ENCODE measurements around the gene TRAF4.
A peak's percentile ranks its signal among the peaks of the same experiment; 100 is the strongest.
"Not testable (repeated sequence)": the region's sequence is repeated elsewhere in the genome, so short reads cannot be mapped to it uniquely, and the experiment has no call there.

Gene TRAF4

GRCh38 chr17:28763137-28763799 lies 19.5 kb downstream of the TRAF4 start:
- no peak for TF ChIP-seq CTCF (conservative IDR thresholded peaks at IDR 0.05; ENCODE audit: low read depth, low read length)
- DNase-seq (ENCODE audit: low read depth), result no peak
- no peak overlapping the region for H3K4me3 ChIP-seq (ENCODE audit: low read depth, low read length)

- peak; percentile 83 for DNase-seq (ENCODE audit: low read depth)
- H3K4me3 ChIP-seq (ENCODE audit: low read depth, low read length), result no peak overlapping the region
- peak; percentile 85 for TF ChIP-seq CTCF (conservative IDR thresholded peaks at IDR 0.05; ENCODE audit: low read depth, low read length)
These were observed 20.0 kb downstream of the TRAF4 start for GRCh38 chr17:28763804-28764266.

GRCh38 chr17:28765038-28765437 lies 21.2 kb downstream of the TRAF4 start:
- no peak for DNase-seq (ENCODE audit: low read depth)
- TF ChIP-seq CTCF (conservative IDR thresholded peaks at IDR 0.05; ENCODE audit: low read depth, low read length), result no peak
- H3K4me3 ChIP-seq (ENCODE audit: low read depth, low read length), result no peak overlapping the region

GRCh38 chr17:28773736-28774135 lies 29.9 kb downstream of the TRAF4 start:
- no peak overlapping the region for H3K4me3 ChIP-seq (ENCODE audit: low read depth, low read length)
- peak; percentile 30 for DNase-seq (ENCODE audit: low read depth)
- TF ChIP-seq CTCF (conservative IDR thresholded peaks at IDR 0.05; ENCODE audit: low read depth, low read length), result no peak

GRCh38 chr17:28774206-28774605 lies 30.4 kb downstream of the TRAF4 start:
- H3K4me3 ChIP-seq (ENCODE audit: low read depth, low read length), result no peak overlapping the region
- no peak for DNase-seq (ENCODE audit: low read depth)
- TF ChIP-seq CTCF (conservative IDR thresholded peaks at IDR 0.05; ENCODE audit: low read depth, low read length), result no peak

GRCh38 chr17:28777178-28777577 lies 33.4 kb downstream of the TRAF4 start:
- no peak overlapping the region for H3K4me3 ChIP-seq (ENCODE audit: low read depth, low read length)
- DNase-seq (ENCODE audit: low read depth), result no peak
- no peak for TF ChIP-seq CTCF (conservative IDR thresholded peaks at IDR 0.05; ENCODE audit: low read depth, low read length)

- not testable (repeated sequence) for DNase-seq (ENCODE audit: low read depth); H3K4me3 ChIP-seq (ENCODE audit: low read depth, low read length)
These were observed 35.8 kb downstream of the TRAF4 start for GRCh38 chr17:28779601-28780000.
